Effector CD4-positive, alpha-beta T cell (primary cell): Measurements from ENCODE around the gene FBLN1.
A peak's percentile ranks its signal among the peaks of the same experiment; 100 is the strongest.

ENCODE experiments used
- DNase-seq: peaks from one replicate; pipeline ENCODE4 v3.0.0-alpha.2; 2020

Gene FBLN1

DNA sequence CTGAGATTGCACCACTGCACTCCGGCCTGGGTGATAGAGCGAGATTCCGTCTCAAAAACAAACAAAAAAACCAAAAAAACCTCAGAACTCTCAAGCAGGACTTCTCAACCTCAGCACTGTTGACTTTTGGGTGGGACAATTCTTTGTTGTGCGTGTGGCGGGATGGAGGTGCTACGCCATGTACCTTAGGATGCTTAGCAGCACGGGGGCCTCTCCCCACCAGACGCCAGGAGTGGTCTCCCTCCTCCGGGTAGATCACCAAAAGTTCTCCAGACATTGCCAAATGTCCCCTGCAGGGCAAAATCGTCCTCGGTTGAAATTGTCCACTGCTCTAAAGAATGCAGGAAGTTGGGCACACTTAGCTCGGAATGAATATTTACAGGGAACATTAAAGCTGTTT, 142.0 kb downstream of the FBLN1 start:
- DNase-seq = no peak

DNA sequence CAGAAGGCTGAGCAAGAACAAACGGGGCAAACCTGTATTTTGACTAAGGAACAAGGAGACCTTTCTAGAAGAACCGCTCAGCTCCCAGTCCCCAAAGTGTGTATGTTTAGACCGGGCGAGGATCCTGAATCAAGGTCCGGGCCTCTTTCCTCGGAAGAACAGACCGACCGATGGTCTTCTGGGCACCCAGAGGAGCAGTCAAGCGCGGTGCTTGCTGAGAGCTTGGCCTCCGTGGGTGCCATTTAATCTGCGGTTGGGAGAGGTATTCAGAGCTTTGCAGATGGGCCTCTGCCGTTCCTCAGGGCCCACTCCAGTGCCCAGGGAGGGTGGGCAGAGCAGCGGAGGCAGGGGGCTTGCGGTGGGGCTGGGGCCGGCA, 142.5 kb downstream of the FBLN1 start:
- no peak for DNase-seq

DNA sequence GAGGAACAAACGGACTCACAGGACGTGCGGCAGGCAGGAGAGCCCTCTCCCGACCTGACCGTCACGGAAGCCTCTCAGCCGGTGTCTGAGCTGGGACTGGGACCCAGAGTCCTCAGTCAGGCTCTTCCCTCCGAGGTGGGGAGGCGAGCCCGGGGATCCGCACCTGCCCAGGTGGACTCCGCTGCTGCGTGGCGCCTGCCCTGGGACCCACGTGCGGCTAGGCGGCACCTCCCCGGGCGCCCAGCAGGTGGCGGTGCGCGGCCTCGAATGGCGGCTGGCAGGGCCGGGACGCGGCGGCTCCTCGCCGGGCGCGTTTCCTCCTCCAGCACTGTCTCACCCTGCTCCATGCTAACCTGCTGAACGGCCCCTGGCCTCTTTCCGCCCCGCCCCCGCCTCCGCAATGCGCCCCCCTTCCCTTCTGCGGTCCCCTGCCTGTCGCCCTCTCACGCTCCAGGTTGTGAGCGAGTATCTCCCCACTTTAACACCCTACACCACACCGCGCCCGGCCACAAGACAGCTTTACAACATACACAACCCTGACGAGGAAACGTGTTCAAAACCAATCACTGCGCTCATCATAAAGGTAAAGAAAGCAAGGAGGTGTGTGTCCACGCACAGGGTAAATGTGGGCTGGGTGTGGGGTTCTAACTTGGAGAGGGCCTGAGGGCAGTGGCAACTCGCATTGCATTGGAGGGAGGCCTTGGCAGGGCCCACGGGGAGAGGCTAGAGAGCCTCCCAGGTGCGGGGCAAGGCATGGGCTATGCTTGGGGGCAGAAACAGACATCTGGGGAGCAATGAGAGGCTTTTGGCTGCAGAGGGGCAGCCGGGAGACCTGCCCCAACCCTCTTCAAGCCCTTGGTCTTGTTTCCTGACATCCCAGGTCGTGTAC, 143.1 kb downstream of the FBLN1 start:
- peak; percentile 65 for DNase-seq

DNA sequence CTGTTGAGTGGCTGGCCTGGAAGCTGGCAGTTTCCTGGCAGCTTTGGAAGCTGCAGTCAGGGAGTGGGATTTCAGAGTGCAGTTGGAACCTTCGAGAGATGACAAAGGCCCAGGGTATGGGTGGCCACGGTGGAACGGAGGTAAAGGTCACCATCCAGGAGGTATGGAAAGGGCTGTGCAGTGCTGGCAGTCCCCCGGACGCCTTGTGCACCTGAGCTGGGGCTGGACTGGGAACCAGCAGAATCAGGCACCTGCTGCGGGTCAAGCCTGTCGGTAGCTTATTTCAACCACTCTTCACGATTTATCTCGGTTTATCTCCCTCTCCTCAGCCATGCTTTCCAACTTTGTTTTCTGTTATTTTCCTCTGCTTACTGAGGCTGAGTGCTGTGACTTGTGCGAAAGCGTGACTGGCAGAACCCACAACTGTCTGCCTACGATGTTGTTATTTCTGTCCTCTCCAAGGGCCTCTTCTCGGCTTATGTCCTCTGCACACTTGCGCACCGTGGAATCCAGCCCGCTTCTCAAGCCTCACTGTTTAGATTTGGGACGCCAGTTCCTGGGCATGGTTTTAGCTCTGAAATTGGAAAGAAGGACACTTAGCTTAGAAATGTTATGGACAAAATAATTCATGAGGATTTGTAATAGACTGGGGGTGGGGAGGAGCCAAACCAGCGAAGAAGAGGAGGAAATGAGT, 145.0 kb downstream of the FBLN1 start:
- DNase-seq = no peak

DNA sequence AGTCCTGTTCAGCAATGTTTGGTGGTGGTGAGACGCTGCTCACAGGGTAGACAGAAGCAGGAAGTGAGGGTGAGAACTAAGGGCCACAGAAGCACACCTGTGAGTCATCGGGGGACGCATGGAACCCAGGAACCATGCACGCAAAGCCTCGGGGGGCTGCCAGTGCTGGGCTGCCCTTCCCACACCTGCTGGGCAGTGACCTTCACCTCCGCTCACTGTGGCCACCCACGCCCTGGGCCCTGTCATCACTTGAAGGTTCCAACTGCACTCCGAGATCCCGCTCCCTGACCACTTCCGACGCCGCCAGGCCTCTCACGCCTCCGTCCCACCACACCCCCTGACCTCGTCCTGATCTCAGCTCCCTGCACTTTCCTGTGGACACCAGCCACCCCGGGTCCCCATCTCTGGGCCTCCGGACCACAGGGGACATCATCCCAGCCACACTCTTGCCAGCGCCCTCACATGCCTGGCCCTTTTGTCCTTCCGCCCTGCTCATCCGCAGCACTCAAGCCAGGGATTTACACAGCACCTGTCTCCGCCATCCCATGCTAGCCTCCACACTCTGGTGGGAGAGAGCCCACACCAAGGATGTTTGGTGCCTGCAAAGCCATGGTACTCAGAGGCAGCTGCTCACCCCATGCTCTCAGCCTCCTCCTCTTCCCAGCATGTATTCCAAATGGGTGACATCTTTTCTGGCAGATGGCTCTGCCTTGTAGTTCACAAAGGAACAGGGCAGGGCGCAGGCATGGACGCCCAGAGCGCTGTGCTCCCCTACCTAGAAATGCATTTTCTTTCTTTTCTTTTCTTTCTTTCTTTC, 145.8 kb downstream of the FBLN1 start:
- DNase-seq = no peak

DNA sequence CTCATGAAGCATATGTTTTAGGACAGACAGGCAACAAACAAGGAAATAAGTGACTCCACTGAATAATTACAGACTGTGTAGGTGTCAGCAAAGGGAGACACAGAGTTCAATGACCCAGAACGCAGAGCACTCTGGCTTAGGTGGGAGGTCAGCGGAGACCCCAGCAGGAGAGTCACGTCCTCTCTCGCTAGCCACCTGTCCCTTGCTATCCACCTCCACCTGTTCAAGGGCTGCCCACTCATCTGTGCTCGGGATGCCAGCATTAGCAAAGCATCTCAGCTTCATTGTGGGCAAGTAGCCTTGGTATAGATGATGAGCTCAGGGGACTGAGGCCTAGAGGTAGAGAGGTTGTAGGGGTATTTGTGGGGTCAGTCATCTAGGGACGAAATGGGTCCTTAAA, 147.1 kb downstream of the FBLN1 start:
- no peak for DNase-seq

DNA sequence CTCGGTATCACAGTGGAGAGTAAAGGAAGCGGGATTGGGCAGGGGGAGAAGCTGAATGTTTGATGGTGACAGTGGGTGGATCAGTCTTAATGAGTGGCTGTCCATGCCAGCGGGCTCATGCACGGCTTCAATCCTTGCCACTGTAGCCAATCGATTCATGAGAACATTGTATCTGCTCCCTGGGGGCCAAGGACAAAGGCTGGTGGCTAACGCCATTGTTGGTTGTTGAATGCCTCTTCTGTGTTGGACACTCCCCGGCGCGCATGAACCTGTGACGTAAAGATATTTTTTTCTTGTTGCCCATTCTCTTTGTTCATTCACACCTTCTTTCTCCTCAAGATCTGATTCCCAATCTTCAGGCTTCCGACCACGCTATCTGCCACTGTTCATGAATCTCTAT, 148.0 kb downstream of the FBLN1 start:
- no peak for DNase-seq
